ENCODE measurements around the gene SMIM28.

DNA sequence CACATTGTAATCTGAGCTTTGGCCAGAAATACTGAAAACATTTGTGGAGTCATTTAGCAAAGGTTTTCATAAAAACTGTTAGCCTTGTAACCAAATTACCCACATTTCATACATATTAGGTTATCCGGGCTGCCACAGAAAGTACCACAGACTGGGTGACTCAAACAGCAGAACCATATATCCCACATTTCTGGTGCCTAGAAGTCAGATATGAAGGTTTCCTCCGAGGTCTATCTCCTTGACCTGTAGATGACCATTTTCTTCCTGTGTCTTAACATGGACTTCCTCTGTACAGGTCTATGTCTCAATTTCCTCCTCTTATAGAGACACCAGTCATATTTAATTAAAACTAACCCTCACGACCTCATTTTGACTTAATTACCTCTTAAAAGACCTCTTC, 49.5 kb upstream of the SMIM28 start:
- TF ChIP-seq, protein P1, sequence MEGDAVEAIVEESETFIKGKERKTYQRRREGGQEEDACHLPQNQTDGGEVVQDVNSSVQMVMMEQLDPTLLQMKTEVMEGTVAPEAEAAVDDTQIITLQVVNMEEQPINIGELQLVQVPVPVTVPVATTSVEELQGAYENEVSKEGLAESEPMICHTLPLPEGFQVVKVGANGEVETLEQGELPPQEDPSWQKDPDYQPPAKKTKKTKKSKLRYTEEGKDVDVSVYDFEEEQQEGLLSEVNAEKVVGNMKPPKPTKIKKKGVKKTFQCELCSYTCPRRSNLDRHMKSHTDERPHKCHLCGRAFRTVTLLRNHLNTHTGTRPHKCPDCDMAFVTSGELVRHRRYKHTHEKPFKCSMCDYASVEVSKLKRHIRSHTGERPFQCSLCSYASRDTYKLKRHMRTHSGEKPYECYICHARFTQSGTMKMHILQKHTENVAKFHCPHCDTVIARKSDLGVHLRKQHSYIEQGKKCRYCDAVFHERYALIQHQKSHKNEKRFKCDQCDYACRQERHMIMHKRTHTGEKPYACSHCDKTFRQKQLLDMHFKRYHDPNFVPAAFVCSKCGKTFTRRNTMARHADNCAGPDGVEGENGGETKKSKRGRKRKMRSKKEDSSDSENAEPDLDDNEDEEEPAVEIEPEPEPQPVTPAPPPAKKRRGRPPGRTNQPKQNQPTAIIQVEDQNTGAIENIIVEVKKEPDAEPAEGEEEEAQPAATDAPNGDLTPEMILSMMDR (IDR thresholded peaks at IDR 0.05; ENCODE audit: extremely low read depth in 1 of 2, insufficient read depth in 1 of 2, low read depth in 1 of 2, low read length in 2 of 2): no peak
- TF ChIP-seq POLR2AphosphoS5 (IDR thresholded peaks at IDR 0.05; ENCODE audit: insufficient read depth, low read depth, low read length): no peak
- TF ChIP-seq POLR2A (IDR thresholded peaks at IDR 0.05; ENCODE audit: low read depth, low read length): no peak
- TF ChIP-seq, protein P2, sequence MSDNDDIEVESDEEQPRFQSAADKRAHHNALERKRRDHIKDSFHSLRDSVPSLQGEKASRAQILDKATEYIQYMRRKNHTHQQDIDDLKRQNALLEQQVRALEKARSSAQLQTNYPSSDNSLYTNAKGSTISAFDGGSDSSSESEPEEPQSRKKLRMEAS (IDR thresholded peaks at IDR 0.05; ENCODE audit: insufficient read depth, insufficient read length): no peak
- TF ChIP-seq EZH2 (IDR thresholded peaks at IDR 0.05; ENCODE audit: borderline replicate concordance, low read depth, low read length, severe bottlenecking): no peak
- no peak for TF ChIP-seq FOS (IDR thresholded peaks at IDR 0.05; ENCODE audit: borderline replicate concordance, insufficient read depth, low read length)
- TF ChIP-seq GATA2 (IDR thresholded peaks at IDR 0.05; ENCODE audit: insufficient read depth, insufficient read length, low read depth, low read length): no peak
